HG03342 (cell line): ENCODE measurements around the gene KCNG2.
"Not testable (repeated sequence)": the region's sequence is repeated elsewhere in the genome, so short reads cannot be mapped to it uniquely, and the experiment has no call there.

Experiments used
- ATAC-seq: cut with Tn5 transposase; IDR thresholded peaks from one replicate; pipeline ENCODE4 v1.9.1; 2021; ENCODE audit warnings: mild to moderate bottlenecking, moderate library complexity; ENCODE audit not compliant: unreplicated experiment

The KCNG2 gene

GRCh38 chr18:79868811-79869541 is 71.2 kb downstream of the KCNG2 start:
- no peak for ATAC-seq

GRCh38 chr18:79869591-79870300 is 72.0 kb downstream of the KCNG2 start:
- ATAC-seq = no peak

- no peak for ATAC-seq
Observed at GRCh38 chr18:79870301-79871025, 72.7 kb downstream of the KCNG2 start.

- ATAC-seq = no peak
Observed at GRCh38 chr18:79871026-79871390, 73.3 kb downstream of the KCNG2 start.

- ATAC-seq = no peak
Observed at GRCh38 chr18:79871481-79872091, 73.8 kb downstream of the KCNG2 start.

GRCh38 chr18:79872527-79873444 is 75.0 kb downstream of the KCNG2 start:
- ATAC-seq = no peak

- no peak for ATAC-seq
Observed at GRCh38 chr18:79873449-79874110, 75.8 kb downstream of the KCNG2 start.

GRCh38 chr18:79874553-79875530 is 77.1 kb downstream of the KCNG2 start:
- no peak for ATAC-seq

GRCh38 chr18:79875531-79875919 is 77.8 kb downstream of the KCNG2 start:
- no peak for ATAC-seq

GRCh38 chr18:79875931-79876461 is 78.3 kb downstream of the KCNG2 start:
- no peak for ATAC-seq

- no peak for ATAC-seq
Observed at GRCh38 chr18:79876497-79876896, 78.8 kb downstream of the KCNG2 start.

- no peak for ATAC-seq
Observed at GRCh38 chr18:79877163-79878091, 79.7 kb downstream of the KCNG2 start.

GRCh38 chr18:79878246-79878645 is 80.5 kb downstream of the KCNG2 start:
- ATAC-seq = not testable (repeated sequence)

GRCh38 chr18:79878741-79879378 is 81.1 kb downstream of the KCNG2 start:
- ATAC-seq = no peak

GRCh38 chr18:79879566-79879965 is 81.8 kb downstream of the KCNG2 start:
- no peak for ATAC-seq

- ATAC-seq = no peak
Observed at GRCh38 chr18:79881695-79882094, 84.0 kb downstream of the KCNG2 start.
